Ectodermal cell (in vitro differentiated cells): ENCODE measurements around the gene DCLK2.

ENCODE experiments used
- H3K27ac ChIP-seq: 2 replicates; pipeline ENCODE4 v1.7.0; 2013; ENCODE audit warnings: mild to moderate bottlenecking, low read depth, low read length; ENCODE audit not compliant: insufficient read depth, poor library complexity, severe bottlenecking
- H3K27me3 ChIP-seq: 2 replicates; pipeline ENCODE4 v1.7.0; 2013; ENCODE audit warnings: mild to moderate bottlenecking, low read length; ENCODE audit not compliant: insufficient read depth, control insufficient read depth, poor library complexity, severe bottlenecking
- H3K36me3 ChIP-seq: one replicate; pipeline ENCODE4 v1.7.0; 2013; ENCODE audit warnings: low read length; ENCODE audit not compliant: control insufficient read depth, insufficient read depth
- H3K4me1 ChIP-seq: one replicate; pipeline ENCODE4 v1.7.0; 2013; ENCODE audit warnings: low read length; ENCODE audit not compliant: control insufficient read depth, insufficient read depth
- H3K4me3 ChIP-seq: 2 replicates; pipeline ENCODE4 v1.7.0; 2013; ENCODE audit warnings: low read depth, low read length, control low read depth; ENCODE audit not compliant: insufficient read depth
- H3K9me3 ChIP-seq: 2 replicates; pipeline ENCODE4 v1.7.0; 2013; ENCODE audit warnings: mild to moderate bottlenecking, low read length, moderate library complexity; ENCODE audit not compliant: control insufficient read depth
- WGBS, 2 experiments: methylation state at CpG; one replicate each; pipeline ENCODE4 v1.1.7; 2013; ENCODE audit warnings: missing lambda C conversion rate in 2 of 2; 5-methylcytosine and 5-hydroxymethylcytosine counted together

Gene DCLK2

DNA sequence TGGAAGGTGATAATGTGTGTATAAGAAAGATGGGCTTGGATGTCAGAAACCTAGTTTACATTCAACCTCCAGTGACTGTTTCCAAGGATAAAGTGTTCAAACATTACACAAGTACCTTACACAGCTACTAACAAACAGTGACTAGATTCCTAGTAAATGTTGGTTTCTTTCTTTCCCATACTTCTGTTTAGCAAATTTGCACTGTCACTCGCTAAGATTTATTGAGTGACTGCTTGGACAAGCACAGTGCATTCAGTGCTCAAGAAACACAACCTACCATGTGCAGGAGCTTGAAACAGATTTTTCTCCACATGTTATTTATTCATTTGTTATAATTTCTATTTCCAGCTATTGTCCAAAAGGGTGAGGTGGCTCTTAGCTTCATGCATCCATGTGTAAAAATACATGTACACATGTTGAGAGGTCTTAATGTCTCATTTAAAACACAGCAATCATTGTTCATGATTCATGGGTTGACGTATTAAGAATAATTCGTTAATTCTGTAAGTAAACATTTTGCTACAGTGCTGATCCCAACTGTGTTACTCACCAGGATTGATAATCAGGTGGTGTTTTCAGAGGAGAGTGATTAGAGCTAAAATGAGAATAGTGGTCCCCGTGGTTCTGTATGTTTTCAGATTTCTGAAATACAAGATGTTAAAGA is 153.0 kb downstream of the DCLK2 start:
- H3K36me3 ChIP-seq, result no peaks in the 10 kb centered on the region
- no peak overlapping the region for H3K27ac ChIP-seq
- no peak overlapping the region for H3K4me3 ChIP-seq
- 95 to 99% methylated on average over 4 of the region's 4 CpGs for WGBS, 2 experiments
- no peaks in the 10 kb centered on the region for H3K27me3 ChIP-seq
- H3K4me1 ChIP-seq, result peaks cover 7% of the 10 kb centered on the region
- no peaks in the 10 kb centered on the region for H3K9me3 ChIP-seq

DNA sequence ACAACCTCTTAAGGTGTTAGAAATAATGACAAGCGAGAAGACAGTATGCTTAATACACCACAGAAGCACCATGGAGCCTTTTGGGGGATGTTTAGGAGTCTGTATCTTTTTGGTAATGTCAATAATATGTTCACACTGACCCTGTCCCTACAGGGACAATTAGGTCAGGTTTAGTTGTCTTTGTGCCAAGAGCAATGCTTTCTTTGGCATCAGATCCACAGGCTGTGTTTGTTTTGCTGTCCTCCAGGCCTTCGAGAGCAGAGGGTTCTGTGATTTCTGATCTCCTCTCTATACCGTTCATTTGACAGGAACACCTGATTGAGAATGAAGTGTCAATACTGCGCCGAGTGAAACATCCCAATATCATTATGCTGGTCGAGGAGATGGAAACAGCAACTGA is 153.8 kb downstream of the DCLK2 start:
- H3K36me3 ChIP-seq, result no peaks in the 10 kb centered on the region

DNA sequence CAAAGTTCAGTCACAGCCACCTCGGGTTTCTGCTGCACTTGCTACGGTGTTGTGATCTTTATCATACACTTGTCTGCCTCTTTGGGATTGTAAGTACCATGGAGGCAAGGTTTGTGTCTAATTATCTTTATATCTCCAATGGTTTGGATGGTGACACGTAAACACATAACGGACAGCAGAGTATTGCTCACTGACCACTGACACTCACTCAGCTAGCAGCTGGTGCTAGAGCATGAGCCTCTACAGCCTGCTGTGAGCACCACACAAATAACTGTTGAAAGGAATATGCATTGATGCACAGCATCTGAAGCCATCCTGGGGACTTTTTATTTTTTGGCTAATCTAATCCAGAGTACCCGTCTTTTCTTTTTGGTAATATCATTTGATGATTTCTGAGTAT is 156.0 kb downstream of the DCLK2 start:
- Histone ChIP-seq H3K36me3 (no peaks in the 10 kb centered on the region), H3K27me3 (no peaks in the 10 kb centered on the region), H3K27ac (no peak overlapping the region), H3K4me1 (peaks cover 7% of the 10 kb centered on the region), H3K4me3 (no peak overlapping the region), H3K9me3 (no peaks in the 10 kb centered on the region)
- 90 to 95% methylated on average over 5 of the region's 5 CpGs for WGBS, 2 experiments

More for the DNA sequence above, 153.8 kb downstream of the DCLK2 start:
- H3K27me3 ChIP-seq, result no peaks in the 10 kb centered on the region
- no peak overlapping the region for H3K27ac ChIP-seq
- WGBS, 2 experiments, result 94 to 95% methylated on average over 5 to 6 of the region's 6 CpGs
- no peak overlapping the region for H3K4me3 ChIP-seq
- peaks cover 7% of the 10 kb centered on the region for H3K4me1 ChIP-seq
- H3K9me3 ChIP-seq, result no peaks in the 10 kb centered on the region

DNA sequence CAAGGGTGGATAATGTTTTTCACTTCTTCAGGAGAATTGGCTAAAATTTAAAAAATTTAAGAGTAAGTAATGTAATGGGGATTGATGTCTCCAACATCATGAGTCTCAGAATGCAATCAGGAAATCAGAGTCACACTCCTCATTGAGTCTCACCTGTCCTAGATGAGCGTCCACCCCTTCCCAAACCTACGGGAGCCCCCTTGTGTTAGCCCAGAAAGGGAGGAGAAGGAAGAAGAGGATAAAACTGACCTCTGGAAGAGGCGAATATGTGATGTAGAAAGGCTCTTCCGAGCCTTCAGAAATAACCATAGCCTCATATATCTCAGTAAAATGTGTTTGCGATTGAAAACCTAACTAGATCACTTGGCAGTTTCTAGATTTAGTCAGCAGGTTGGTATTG is 157.1 kb downstream of the DCLK2 start:
- 92 to 93% methylated on average over 3 to 5 of the region's 5 CpGs for WGBS, 2 experiments
- Histone ChIP-seq H3K27me3 (no peaks in the 10 kb centered on the region), H3K9me3 (no peaks in the 10 kb centered on the region), H3K27ac (peak overlapping the region; percentile 23), H3K4me3 (no peak overlapping the region), H3K4me1 (peaks cover 7% of the 10 kb centered on the region), H3K36me3 (no peaks in the 10 kb centered on the region)

DNA sequence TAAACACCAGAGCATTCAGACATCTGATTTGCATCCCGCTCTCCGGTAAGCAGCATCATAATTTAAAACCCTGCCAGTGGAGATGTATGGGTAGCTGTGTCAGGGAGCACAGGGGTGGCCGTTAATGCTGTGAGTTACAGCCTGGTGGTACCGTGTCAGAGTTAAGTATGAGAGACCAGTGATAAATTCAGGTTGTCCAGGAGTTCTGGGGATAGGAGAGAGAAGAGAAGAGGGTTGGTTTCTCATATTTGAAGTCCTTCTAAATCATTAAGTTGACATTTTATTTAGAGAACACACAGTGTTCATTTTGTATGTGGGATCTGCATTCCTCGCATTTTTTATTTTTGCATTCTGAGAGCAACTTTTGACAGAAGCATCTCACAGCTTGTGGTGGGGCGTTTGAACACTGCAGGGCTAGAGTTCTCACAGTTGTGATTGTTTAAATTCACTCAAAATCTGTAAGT is 157.6 kb downstream of the DCLK2 start:
- Histone ChIP-seq H3K4me1 (peaks cover 7% of the 10 kb centered on the region), H3K36me3 (no peaks in the 10 kb centered on the region), H3K9me3 (no peaks in the 10 kb centered on the region), H3K4me3 (no peak overlapping the region), H3K27ac (peak overlapping the region; percentile 23), H3K27me3 (no peaks in the 10 kb centered on the region)
- 72 to 80% methylated on average over 6 of the region's 6 CpGs for WGBS, 2 experiments

DNA sequence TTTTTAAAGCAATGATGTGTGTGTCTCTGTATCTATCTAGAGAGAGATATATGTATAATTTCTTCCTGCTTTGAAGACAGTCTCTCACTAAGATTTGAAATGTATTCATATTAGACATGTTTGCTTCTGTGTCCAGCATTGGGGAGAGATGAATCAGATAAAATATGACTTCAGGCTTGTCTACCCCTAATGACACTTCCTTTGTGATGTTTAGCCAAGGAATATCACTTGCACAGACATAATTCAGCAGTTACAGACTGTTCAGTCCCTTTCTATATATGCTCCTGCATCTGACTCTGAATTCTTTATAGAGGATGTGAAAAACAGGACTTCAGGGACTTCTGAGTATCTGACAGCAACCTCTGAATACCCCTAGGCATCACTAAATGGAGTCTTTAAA is 158.4 kb downstream of the DCLK2 start:
- no peaks in the 10 kb centered on the region for H3K9me3 ChIP-seq
- H3K27me3 ChIP-seq, result no peaks in the 10 kb centered on the region
- peaks cover 7% of the 10 kb centered on the region for H3K4me1 ChIP-seq
- H3K4me3 ChIP-seq, result no peak overlapping the region
- no peaks in the 10 kb centered on the region for H3K36me3 ChIP-seq
- H3K27ac ChIP-seq, result no peak overlapping the region

DNA sequence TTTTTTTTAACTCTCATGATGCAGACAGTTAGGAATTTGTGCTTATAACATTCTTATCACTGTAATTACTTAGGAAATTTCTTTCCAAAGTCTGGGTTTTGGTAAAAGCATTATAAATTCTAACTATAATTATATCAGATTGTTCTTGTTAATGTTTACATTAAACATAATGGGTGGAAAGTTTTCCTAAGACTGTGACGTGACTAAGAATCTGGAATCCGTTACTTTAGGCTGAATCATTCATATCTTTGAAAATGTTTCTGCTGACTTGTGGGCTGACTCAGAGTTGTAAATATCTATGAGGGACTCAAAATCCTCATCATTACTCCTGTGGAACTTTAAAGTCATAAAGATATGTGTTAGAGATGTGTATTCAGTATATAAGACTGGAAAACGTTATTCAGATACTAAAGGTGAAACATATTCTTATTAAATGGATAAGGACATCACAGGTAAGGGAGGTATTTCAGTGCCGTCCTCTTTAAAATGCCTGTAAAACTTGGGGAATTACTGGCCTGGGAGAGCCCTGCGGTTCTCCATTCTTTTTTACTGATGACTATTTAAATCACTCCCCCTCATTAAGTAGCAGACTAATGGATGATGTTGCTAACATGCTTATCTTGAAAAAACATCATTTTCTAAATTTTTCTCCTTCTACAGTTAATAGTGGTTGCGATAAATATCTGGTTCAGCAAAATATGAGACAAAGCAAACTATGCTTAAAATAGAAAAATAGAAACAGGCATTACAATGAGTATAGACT is 159.0 kb downstream of the DCLK2 start:
- no peak overlapping the region for H3K4me3 ChIP-seq
- 75 to 92% methylated on average over 4 to 6 of the region's 6 CpGs for WGBS, 2 experiments
- H3K36me3 ChIP-seq, result no peaks in the 10 kb centered on the region
- no peaks in the 10 kb centered on the region for H3K9me3 ChIP-seq
- H3K27me3 ChIP-seq, result no peaks in the 10 kb centered on the region
- H3K4me1 ChIP-seq, result peaks cover 7% of the 10 kb centered on the region
- no peak overlapping the region for H3K27ac ChIP-seq

DNA sequence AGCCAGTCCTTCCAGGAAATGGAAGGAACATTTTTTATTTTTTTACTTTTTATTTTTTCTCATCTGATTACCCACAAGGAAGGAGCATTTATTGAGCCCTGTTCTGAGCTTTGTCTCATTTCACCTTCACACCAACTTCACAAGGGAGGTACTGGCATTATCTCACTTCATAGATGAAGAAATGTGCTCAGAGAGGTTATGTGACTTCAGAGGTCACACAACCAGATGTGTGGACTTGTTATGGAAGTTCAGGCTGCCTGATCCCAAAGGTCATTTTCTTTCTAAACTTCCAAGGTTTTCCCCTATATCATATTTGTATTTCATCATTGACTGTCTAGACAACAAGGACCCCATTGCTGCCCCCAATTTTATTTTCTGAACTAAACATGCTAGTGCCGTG is 160.3 kb downstream of the DCLK2 start:
- Histone ChIP-seq H3K27ac (no peak overlapping the region), H3K27me3 (no peaks in the 10 kb centered on the region), H3K36me3 (no peaks in the 10 kb centered on the region), H3K4me3 (no peak overlapping the region), H3K9me3 (no peaks in the 10 kb centered on the region), H3K4me1 (peaks cover 7% of the 10 kb centered on the region)
- WGBS, 2 experiments, result 97% methylated on average over 1 of the region's 1 CpG

DNA sequence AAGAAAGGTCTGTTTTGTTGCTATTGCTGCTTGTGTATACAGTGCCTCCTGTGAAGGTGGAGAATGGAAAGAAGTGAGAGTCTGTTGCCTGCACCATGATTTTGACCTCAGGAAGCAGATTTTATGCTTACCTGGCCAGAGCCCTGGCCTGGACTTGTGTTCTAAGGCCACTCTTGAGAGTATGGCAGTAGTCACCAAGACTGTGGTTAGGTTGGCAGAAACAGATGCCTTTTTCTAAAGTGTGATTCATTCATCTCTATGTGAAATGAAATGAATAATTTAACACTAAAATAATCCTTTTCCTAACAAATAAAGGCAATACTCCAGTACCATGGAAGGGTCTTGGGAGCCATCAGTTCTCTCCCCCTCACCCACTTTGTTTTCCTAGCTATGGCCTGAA is 161.8 kb downstream of the DCLK2 start:
- H3K4me3 ChIP-seq, result no peak overlapping the region
- no peaks in the 10 kb centered on the region for H3K9me3 ChIP-seq
- peaks cover 7% of the 10 kb centered on the region for H3K4me1 ChIP-seq
- no peaks in the 10 kb centered on the region for H3K36me3 ChIP-seq
- no peak overlapping the region for H3K27ac ChIP-seq
- H3K27me3 ChIP-seq, result no peaks in the 10 kb centered on the region

DNA sequence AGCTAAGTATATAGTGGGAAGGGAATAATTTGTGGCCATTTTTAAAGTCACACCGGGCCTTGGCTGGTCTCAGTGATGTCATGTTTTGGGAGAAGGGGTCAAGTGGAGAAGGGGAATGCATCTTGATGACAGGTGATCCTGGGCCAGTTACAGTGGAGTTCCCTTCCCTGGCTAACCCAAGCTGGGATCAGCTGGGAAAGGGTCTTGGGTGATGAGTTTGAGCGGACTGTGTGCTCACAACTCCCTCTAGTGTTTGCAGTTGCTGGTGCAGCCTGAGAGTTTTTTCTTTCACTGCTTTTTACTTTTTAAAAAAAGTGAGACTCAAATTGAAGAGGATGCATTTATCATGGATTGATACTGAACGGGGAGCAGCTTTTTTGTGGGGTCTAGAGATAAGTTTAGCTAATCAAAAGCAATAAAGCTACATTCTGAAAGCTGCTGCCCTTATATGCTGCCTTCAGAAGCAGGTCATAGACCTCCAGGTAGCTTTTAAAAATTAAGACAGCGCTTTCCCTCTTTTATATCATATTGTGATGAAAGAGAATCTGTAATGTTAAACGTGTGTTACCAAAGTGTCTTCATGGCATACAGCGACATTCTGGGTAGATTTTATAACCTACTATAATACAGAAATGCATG is 164.7 kb downstream of the DCLK2 start:
- no peaks in the 10 kb centered on the region for H3K36me3 ChIP-seq
- H3K27me3 ChIP-seq, result no peaks in the 10 kb centered on the region
- H3K4me3 ChIP-seq, result no peak overlapping the region
- no peaks in the 10 kb centered on the region for H3K9me3 ChIP-seq
- H3K27ac ChIP-seq, result no peak overlapping the region
- 47 to 49% methylated on average over 4 of the region's 6 CpGs for WGBS, 2 experiments
- no peaks in the 10 kb centered on the region for H3K4me1 ChIP-seq
